NCI-H2196 treated with DMSO at 0.1 percent for 48 hours (cell line): ENCODE results near the gene ACY1.
"Not testable (repeated sequence)": the region's sequence is repeated elsewhere in the genome, so short reads cannot be mapped to it uniquely, and the experiment has no call there.

ENCODE experiments used
- DNase-seq: peaks from one replicate; lab custom pipeline; 2025; ENCODE audit not compliant: unreplicated experiment; lab: John Stamatoyannopoulos, UW

ACY1 gene

DNA sequence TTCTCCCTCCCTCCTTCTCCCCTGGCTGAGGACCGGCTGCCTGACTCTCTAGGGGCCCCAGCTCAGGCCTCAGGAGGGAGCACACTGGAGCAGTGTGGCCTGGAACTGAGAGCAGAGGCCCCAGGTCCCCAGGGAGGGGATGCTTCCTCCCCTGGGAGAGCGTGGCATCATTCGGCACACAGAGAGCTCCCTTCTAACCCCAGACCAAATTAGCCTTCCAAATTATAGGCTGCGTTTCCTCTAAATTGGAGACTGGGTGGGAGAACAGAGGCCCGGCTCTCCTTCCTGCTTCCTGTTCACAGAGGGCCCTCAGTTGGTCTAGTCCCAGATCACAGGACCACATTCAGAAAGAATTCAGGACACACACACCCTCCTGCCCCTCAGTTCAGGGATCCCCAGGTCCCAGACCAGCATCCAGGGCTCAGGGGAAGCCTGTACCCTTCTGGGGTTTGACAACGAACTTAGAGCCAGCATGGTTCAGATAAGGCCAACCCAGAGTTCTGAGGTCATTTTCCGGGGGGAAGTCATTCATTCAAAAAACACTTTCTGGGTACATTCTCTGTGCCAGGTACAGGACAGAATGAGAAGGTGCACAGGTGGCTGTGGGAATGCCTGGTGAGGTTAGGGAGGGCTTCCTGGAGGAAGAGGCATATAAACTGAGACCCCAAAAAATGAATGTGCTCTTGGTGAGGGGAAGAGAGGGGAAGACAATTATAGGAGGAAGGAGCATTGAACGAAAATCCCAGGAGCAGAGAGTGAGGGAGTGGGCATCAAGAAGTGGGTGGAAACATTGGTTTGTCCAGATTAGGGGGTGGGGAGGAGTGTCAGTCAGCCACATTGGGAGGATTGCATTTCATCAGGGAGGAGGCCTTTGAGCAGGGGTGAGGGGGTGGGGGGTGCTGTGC, 40.8 kb downstream of the ACY1 start:
- DNase-seq = no peak

DNA sequence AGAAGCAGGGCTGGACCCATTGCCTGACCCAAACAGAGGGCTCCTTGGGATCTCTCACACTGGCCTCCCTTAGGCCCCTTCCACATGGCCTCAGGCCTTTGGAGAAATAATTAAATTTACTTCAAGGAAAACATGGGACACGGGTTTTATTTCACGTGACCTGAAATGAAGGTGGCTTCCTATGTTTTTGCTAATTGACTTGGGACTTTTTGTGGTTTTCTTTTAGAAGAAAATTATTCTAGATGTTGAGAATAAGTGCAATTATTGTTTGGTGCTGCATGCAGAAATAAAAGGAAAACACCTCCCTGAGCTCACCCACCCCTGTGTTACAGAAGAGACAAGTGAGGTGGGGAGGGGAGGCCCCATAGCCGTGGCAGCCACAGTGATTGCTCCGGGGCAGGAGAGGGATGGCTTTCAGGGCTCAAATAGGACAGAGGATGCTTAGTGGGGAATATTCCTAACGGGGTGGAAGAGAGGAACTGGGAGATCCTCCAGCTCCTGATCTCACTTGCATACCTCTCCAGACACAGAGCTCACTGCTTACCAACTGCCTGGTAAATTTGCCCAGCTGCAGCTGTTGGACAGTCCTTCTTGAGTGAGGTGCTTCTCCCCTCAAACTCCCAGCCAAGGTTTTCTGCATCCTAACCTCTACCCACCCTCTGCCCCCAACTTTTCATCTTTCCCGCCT, 41.6 kb downstream of the ACY1 start:
- DNase-seq = no peak

DNA sequence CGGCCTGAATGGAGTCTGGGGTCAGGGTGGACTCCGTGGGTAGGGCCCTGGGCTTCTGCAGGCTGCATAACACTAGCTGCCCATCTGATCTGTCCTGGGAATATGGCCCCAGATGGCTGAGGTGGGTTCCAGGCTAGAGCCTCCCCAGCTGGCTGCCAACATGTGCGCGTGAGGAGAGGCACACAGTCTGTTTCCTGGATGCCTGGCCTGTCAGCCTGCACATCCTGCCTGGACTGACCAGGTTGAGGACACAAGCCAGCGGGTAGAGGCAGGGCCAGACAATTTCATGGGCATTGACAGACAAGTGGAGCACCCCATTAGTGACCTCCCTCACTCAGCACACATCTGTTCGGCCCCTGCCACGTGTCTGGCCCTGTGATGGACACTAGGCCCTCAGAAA, 42.1 kb downstream of the ACY1 start:
- no peak for DNase-seq

DNA sequence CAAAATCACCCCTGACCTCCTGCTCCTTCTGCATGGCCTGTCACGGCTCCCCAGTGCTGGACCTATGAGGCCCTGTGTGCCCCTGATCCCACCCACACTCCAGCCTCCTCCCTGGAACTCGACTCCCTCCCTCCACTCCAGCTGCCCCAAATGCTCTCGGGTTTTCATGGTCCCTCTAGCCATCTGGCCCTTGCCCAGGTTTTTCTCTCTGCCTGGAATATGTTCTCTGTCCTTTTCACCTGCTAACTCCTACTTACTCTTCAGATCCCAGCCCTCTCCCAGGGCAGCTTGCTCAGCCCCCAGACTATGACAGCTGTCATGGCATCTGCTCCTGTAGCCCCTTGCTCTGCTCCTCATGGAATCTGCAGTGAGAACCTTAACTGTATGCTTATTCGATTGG, 42.7 kb downstream of the ACY1 start:
- no peak for DNase-seq

DNA sequence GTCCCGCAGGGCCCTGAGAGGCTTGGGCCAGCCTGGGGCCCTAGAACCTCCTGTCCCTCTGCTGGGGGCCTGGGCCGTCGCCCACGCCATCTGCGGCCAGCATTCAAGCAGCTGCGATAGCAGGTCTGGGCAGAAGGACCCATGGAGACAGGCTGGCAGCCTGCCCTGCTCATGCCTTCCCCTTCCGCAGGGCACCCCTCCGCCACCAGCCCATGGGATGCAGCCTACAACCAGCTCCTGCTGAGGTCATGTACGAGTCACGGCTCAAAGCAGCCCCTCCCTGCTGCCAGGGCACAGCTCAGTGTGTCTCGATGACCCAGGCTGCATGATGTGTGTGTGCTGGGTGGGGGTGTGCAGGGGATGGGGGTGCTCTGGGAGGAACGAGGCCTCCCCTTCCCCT, 45.2 kb downstream of the ACY1 start:
- no peak for DNase-seq

DNA sequence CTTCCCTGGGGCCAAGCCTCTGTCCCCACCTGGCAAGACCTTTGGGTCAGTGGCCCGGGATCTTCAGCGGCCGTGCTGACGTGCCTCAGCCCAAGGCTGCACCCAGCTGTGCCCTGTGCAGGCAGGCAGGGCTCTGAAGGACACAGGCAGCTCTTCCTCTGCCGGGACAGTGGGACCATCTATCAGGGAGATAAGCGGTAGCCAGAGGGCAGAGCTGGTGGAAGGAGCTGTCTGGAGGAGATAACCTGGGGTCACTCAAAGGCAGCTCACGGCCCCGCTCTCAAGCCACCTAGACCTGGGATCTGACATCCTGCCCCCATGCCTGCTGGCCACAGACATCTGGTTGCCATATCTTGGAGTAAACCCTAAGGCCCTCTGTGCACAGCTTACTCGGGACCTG, 45.7 kb downstream of the ACY1 start:
- DNase-seq = no peak

DNA sequence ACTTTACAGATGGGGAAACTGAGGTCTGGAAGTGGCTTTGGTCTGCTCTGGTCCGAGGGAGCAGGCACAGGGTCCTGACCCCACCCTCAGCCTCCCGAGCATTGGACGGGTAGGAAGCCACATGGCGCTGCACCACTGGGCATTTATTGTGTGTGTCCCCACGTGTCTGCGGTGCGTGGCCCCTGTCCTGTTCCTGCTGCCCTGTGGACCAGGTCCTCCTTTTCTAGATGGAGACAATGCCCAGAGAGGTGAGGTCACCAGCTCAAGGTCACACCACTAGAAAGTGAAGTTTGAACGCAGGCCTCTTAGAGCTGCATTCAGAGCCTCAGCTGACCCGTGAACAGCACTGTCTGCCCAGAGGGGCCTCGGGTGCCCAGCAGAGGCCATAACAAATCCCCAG, 46.2 kb downstream of the ACY1 start:
- DNase-seq = no peak

DNA sequence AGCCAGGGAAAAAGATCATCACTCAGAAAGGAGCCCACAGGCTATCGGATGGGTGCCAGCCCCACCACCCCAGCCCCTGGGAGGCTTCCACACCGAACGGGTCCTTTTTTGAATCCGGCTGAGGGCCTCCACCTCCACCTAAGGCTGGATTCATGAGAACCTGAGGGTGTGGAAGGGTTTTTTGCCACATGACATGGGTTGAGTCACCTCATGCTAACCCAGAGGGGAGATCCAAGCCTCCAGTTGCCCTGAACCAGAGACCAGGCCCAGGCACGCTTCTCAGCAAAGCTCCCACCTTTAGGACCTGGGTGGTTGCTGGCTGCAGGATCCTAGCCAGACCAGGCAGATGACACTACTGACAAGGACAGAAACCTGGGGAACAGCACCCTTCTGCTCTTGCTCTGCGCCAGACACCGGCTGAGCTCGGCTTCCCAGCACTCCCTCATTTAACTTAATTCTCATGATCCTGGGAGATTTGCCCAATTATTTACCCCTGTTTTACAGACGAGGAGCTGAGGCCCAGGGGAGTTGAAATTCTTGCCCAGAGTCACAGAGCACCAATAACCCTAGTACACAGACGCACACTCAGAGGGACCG, 47.5 kb downstream of the ACY1 start:
- no peak for DNase-seq

DNA sequence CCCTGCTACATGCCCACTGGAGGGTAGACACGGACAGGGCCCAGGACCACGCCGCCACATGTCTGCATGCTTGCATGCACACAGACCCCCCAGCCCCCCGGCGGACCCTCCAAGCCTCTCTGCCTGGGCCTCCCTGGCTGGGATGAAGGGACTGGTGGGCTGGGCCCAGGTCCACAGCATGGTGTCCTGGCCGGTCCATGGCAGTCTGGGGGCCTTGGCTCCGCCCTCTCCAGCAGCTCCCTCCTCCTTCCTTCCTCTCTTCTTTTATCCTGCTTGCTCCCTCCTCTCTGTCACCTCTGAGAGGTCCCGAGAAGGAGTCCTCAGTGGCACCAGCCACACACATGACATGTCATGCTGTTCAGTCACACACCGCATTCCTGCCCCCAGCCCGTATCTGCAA, 48.6 kb downstream of the ACY1 start:
- DNase-seq = no peak

DNA sequence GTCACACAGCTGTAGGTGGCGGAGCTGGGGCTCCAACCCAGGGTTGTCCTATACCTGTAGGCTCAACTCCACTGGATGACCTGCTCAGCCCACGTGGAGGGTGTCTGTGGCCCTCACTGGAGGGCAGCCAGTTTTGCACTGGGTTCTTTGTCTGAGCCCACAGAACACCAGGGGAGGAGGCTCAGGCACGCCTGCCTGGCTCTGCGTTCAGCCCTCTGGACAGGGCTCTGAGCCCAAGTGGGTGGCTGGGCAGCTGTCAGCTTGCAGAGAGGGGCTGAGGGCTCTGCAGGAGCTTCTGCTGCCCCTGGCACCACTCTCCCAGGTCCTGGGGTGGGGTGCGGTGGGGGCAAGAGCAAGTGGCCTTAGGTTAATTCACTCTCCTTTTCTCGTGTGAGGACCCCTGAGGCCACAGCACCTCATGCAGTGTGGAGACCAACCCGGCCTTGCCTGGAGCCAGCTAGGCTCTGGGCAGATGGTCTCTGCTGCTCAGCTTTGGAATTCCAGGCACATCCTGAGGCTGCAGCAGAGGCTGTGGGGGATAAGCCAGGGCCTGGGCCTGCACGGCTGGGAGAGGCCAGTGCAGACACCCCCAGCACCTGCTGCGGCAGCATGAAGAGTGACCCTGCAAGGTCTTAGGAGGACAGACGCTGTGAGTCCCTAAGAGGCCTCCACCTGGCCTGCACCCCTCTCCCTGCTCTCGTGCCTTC, 49.5 kb downstream of the ACY1 start:
- DNase-seq = no peak

DNA sequence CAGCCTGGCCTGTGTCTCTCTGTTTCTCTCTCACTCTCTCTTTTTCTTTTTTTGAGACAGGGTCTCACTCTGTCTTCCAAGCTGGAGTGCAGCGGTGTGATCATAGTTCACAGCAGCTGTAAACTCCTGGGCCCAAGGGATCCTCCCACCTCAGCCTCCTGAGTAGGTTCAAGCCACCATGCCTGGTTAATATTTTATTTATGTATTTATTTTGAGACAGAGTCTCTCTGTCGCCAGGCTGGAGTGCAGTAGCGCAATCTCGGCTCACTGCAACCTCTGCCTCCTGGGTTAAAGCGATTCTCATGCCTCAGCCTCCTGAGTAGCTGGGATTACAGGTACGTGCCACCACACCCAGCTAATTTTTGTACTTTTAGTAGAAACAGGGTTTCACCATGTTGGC, 50.4 kb downstream of the ACY1 start:
- not testable (repeated sequence) for DNase-seq

DNA sequence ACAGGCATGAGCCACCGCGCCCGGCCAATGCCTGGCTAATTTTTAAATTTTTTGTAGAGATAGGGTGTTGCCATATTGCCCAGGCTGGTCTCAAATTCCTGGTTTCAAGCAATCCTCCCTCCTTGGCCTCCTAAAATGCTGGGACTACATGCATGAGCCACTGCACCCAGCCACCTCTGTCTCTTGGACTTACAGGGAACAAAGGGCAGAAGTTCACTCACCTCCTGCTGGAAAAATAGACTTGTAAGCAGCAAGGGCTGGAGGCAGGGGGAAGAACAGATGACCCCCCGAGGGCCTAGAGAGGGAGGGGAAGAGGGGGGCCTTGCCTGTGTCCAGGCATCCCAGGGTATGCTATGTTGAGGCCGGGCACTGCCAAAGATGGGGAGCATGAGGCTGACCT, 50.9 kb downstream of the ACY1 start:
- DNase-seq = no peak

DNA sequence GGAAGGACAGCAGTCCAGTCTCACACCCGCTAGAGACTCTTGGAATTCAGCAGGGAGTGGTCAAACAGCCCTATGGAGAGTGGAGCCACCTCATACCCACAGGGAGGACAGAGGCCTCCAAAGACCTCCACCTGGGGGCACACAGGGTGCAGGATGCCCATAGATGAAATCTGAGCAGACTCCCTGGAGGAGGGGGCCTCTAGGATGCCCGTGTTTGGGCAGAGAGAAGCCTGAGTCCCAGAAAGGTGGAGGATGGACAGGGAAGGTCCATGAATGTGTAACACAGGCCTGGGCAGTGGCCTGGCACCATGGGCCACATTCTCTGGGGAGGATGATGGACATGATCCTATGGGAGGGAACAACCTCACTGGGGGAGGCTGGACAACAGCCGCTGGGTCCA, 51.3 kb downstream of the ACY1 start:
- DNase-seq = no peak

DNA sequence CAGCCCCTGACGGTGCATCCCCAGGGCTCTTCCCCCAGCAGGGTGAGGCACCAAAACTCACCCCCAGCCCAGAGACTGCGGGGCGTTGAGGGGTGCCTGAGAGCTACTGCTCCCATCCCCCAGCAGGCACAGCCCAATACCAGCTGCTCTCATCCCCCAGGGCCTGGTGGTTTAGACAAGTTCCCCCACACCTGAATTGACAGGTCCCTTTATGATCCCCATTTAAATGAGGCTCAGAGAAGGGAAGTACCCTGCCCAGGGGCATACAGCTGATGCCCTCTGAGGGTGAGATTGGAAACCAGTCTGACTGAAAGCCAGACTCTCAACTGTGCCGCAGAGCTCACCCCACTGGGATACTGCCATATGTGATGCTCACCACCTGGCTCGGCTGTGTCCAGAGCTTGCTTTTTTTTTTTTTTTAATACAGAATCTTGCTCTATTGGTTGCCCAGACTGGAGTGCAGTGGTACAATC, 52.9 kb downstream of the ACY1 start:
- no peak for DNase-seq

DNA sequence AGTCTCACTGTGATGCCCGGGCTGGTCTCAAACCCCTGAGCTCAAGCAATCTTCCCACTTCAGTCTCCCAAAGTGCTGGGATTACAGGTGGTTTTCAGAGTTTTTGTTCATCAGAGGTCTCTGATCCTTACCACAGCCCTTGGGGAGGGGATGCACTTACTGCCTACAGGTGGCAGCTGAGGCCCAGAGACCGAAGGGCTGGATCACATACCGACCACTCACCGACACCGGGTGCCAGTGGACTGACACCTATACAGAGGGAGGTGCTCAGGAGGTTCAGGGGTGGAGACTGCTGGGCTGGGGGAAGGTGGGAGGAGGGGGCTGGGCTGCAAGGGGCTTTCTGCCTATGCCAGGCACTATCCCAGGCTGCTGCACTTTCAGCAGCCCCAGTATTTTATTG, 53.5 kb downstream of the ACY1 start:
- DNase-seq = no peak

DNA sequence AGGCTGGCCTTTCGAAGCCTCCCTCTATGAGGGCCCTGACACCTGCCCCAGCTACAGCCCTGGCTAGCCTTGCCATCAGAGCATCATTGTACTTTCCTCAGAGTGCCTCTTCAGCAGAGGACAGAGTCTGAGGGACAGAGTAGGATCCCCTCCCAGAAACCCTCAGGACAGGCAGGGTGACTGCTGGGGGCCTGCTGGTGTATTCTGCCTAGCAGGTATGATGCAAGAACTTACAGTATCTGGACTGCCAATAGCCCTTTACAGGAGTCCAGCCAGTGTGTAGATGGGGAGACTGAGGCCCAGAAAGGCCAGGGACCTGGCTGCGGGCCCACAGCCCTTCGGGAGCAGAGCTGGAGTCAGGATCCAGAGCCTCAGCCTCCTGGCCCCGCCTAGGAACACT, 54.0 kb downstream of the ACY1 start:
- no peak for DNase-seq

DNA sequence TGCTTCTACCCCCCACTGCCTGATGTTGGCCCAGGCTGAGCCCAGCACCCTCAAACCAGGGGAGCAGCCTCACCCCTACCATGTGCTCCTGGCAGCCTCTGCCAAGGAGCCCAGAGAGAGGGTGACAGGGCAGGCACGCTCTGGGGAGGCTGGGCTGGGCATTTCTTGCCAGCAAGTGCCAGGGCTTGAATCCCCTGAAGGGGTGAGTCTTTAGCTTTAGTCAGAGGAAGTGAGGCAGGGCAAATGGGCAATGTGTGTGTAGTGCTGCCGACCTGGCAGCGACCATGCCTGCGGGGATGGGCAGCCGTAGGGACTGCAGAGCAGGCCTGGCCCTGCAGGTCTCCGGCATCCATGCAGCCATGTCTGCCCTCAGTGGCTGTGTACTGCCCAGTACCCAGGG, 54.9 kb downstream of the ACY1 start:
- no peak for DNase-seq
